GM12892 (cell line): ENCODE results near the gene SEPTIN12.

Experiments
- DNase-seq: peaks from one replicate; pipeline ENCODE4 v3.0.0; 2011; ENCODE audit not compliant: insufficient read length
- FAIRE-seq: peaks from 2 replicates; lab custom pipeline; 2011; peaks lifted over from hg19 to GRCh38; lab: Jason Lieb, UNC
- POLR2A ChIP-seq: IDR thresholded peaks from 2 replicates; pipeline ENCODE4 v1.6.1; 2011; ENCODE audit warnings: low read depth, low read length, control low read depth
- POLR2AphosphoS5 ChIP-seq: IDR thresholded peaks from 2 replicates; pipeline ENCODE4 v1.6.1; 2011; ENCODE audit warnings: low read depth, low read length, control low read depth
- TAF1 ChIP-seq: IDR thresholded peaks from 2 replicates; pipeline ENCODE4 v1.6.1; 2011; ENCODE audit warnings: low read depth, mild to moderate bottlenecking, control low read depth, low read length, borderline replicate concordance

SEPTIN12 gene

GRCh38 chr16:4763791-4764190 lies 24.4 kb downstream of the SEPTIN12 start:
- no peak for DNase-seq
- no peak for TF ChIP-seq POLR2AphosphoS5
- TF ChIP-seq POLR2A = no peak
- no peak for TF ChIP-seq TAF1
- FAIRE-seq = no peak

- no peak for FAIRE-seq
- no peak for DNase-seq
- no peak for TF ChIP-seq POLR2AphosphoS5
- TF ChIP-seq POLR2A = no peak
- no peak for TF ChIP-seq TAF1
These were observed 25.9 kb downstream of the SEPTIN12 start for GRCh38 chr16:4762205-4762604.

GRCh38 chr16:4760221-4760910 lies 27.8 kb downstream of the SEPTIN12 start:
- FAIRE-seq (no peak), DNase-seq (no peak)
- TF ChIP-seq POLR2AphosphoS5 (no peak), TAF1 (no peak), POLR2A (no peak)

- DNase-seq = no peak
- FAIRE-seq = no peak
- TF ChIP-seq POLR2A = no peak
- no peak for TF ChIP-seq TAF1
- TF ChIP-seq POLR2AphosphoS5 = no peak
These were observed 32.5 kb downstream of the SEPTIN12 start for GRCh38 chr16:4755687-4756086.

DNA sequence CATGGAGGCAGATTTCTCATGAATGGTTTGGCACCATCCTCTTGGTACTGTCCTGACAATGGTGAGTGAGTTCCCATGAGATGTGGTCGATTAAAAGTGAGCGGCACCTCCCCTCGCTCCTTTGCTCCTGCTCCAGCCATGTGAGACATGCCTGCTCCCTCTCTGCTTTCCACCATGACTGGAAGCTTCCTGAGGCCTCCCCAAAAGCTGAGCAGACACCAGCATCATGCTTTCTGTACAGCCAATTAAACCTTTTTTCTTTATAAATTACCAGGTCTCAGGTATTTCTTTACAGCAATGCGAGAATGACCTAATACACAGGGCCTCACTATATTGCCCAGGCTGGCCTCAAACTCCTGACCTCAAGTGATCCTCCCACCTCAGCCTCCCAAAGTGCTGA lies 33.3 kb downstream of the SEPTIN12 start:
- TF ChIP-seq TAF1 (no peak), POLR2AphosphoS5 (no peak), POLR2A (no peak)
- DNase-seq = no peak
- FAIRE-seq = no peak

- DNase-seq = no peak
- TF ChIP-seq POLR2A (no peak), TAF1 (no peak), POLR2AphosphoS5 (no peak)
- no peak for FAIRE-seq
These were observed 34.9 kb downstream of the SEPTIN12 start for GRCh38 chr16:4753227-4753626.

DNA sequence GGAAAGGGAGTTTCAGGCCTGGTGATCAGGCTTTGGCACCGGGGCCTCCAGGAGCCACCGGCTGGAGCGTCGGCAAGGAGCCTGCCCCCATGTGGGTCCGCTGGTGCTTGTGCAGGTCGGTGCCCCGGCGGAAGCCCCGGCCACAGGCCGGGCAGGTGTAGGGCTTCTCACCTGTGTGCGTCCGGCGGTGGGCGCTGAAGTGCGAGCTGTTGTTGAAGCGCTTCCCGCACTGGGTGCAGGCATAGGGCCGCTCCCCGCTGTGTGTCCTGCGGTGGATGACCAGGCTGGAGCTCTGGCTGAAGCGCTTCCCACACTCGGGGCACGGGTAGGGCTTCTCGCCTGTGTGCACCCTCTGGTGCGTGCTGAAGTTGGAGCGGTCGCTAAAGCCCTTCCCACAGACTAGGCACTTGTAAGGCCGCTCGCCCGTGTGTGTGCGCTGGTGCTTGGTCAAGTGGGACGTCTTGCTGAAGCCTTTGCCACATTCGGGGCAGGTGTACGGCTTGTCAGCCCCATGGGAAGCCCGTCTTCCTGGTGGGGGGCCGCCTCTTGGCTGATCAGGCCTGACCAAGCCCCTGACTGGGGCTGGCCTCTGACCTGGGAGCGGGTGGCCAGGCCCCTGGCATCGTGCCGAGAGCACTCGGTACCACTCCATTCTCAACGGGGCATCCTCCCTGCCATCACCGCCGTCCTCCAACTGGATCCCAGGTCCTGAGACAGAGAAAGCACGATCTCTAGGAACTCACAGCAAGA lies 35.6 kb downstream of the SEPTIN12 start:
- DNase-seq = no peak
- FAIRE-seq = no peak
- TF ChIP-seq POLR2A (no peak), POLR2AphosphoS5 (no peak), TAF1 (no peak)

GRCh38 chr16:4750896-4751295 lies 37.2 kb downstream of the SEPTIN12 start:
- TF ChIP-seq TAF1 (no peak), POLR2AphosphoS5 (no peak), POLR2A (no peak)
- FAIRE-seq = no peak

GRCh38 chr16:4749700-4750257 lies 38.4 kb downstream of the SEPTIN12 start:
- DNase-seq = no peak
- FAIRE-seq = no peak
- TF ChIP-seq POLR2A (no peak), TAF1 (no peak), POLR2AphosphoS5 (no peak)

More at GRCh38 chr16:4750896-4751295, 37.2 kb downstream of the SEPTIN12 start:
- DNase-seq = no peak

DNA sequence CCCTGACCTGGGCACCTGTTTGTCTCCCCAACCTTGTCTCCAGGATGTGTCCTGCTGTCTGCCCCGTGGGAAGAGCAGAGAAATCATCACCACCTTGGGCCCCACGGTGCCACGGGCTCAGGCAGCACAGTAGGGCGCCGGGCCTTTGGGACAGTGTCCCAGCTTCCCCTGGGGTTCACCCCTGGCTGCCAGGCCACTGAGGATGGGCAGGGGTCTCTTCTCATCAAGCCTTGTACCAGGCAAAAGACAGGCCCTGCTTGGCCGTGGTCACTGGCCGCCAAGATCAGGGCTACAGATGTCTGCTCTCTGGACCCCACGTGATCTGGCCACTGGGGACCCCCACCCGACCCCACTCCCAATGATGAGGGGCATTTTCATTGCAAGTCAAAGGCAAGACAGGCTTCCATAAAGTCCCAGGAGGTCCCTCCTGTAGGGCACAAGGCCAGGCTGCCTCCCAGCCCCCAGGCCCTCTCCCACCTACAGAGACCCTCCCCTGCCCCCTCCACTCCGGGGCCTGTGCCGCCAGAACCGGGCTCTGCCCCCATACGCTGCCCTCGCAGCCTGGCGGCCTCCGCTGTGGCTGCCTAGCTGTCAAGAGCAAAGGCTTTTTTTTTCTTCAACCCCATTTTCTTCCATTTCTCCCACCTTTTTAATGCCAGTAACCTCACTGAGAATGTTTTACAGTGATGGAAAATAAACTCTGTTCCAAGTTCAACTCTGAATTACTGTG lies 39.3 kb downstream of the SEPTIN12 start:
- TF ChIP-seq POLR2A (no peak), TAF1 (no peak), POLR2AphosphoS5 (no peak)
- FAIRE-seq (no peak), DNase-seq (no peak)
